ENCODE results near the gene KCNS3. TPM values are rescaled to one million over a fixed set of nuclear protein-coding genes. Genes with fewer than 3 reads are reported as not detected.

KCNS3 gene
- polyA plus RNA-seq, 1 of the 3 experiments (the other 2 are of a cell fraction), result 0.07 TPM

DNA sequence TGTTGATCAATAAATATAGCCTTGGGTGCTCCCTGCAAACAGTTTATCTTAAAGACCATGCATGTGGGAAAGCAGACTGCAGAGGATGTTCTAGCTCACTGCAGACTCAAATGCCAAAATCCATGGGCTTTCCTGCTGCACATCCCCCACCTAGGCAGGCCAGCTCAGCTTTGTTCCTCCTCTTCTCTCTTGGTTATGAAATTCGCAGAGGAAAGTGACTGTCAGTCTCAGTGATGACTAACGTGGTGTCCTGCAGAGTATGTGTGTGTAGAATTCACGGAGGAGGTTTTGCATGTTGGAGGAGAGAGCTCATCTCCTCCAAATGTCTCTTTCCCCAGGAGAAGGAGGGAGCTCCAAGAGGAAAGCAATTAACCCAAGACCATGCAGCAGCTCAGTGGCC, 21.4 kb upstream of the KCNS3 start (continued):
- TF ChIP-seq, protein P1, sequence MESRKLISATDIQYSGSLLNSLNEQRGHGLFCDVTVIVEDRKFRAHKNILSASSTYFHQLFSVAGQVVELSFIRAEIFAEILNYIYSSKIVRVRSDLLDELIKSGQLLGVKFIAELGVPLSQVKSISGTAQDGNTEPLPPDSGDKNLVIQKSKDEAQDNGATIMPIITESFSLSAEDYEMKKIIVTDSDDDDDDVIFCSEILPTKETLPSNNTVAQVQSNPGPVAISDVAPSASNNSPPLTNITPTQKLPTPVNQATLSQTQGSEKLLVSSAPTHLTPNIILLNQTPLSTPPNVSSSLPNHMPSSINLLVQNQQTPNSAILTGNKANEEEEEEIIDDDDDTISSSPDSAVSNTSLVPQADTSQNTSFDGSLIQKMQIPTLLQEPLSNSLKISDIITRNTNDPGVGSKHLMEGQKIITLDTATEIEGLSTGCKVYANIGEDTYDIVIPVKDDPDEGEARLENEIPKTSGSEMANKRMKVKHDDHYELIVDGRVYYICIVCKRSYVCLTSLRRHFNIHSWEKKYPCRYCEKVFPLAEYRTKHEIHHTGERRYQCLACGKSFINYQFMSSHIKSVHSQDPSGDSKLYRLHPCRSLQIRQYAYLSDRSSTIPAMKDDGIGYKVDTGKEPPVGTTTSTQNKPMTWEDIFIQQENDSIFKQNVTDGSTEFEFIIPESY (IDR thresholded peaks at IDR 0.05; ENCODE audit: borderline replicate concordance, low read depth), result no peak
- TF ChIP-seq EZH2phosphoT487 (IDR thresholded peaks at IDR 0.05; ENCODE audit: borderline replicate concordance, low read depth), result no peak

DNA sequence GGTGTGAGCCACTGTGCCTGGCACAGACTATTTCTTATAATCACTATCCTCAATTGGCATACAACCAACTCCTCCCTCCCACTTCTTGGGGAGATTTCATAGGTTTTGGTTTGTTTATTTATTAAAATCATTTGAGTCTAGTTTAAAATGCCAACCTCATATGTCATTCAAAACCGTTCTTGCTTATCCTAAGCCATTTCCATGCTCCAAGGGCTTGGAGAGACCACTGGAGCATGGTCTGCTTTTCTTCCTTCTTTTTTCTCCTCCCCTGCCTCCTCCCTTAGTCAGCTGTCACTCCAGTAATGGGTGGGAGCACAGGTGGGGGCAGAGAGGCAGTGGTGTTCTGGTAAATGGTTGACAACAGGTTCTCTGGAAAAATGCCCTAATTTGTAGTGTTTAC, 20.4 kb upstream of the KCNS3 start:
- Histone ChIP-seq H3K9me2 (no peaks in the 10 kb centered on the region), H3K27ac (ENCODE audit: low read depth in 2 of 2, low read length in 1 of 2) (no peak overlapping the region), H3K9ac (no peak overlapping the region), H3K4me1 (ENCODE audit: control insufficient read depth in 1 of 2, insufficient read depth in 2 of 2, low read depth in 1 of 2, low read length in 1 of 2) (no peaks in the 10 kb centered on the region), H3K9me3 (no peaks in the 10 kb centered on the region), H4K20me1 (ENCODE audit: insufficient read depth) (no peaks in the 10 kb centered on the region), H3K36me3 (replicated peaks in 1 of 2; ENCODE audit: control insufficient read depth in 1 of 2, insufficient read depth in 2 of 2, low read length in 1 of 2) (no peaks in the 10 kb centered on the region), H2AFZ (ENCODE audit: low read depth) (no peak overlapping the region), H3F3A (replicated peaks; ENCODE audit: insufficient read depth) (no peaks in the 10 kb centered on the region), H3K27me3 (ENCODE audit: insufficient read depth) (no peaks in the 10 kb centered on the region), H3K4me3 (ENCODE audit: low read depth in 2 of 2, low read length in 1 of 2) (no peak overlapping the region), H3K4me2 (no peak overlapping the region), H3K79me2 (ENCODE audit: insufficient read depth) (no peaks in the 10 kb centered on the region)
- 3% methylated on average over 1 of the region's 1 CpG for WGBS (ENCODE audit: low lambda C conversion rate)
- TF ChIP-seq JUND (IDR thresholded peaks at IDR 0.05), result no peak
- CTCF ChIA-PET, result interaction anchor here (0.7 to 2.8 kb wide), 5 partner anchors 17 to 321 kb away, joined by 3 to 17 read pairs (median 4); no protein-coding TSS in a partner anchor
- DNase-seq, result no peak
- POLR2A ChIA-PET, result no interaction called here

DNA sequence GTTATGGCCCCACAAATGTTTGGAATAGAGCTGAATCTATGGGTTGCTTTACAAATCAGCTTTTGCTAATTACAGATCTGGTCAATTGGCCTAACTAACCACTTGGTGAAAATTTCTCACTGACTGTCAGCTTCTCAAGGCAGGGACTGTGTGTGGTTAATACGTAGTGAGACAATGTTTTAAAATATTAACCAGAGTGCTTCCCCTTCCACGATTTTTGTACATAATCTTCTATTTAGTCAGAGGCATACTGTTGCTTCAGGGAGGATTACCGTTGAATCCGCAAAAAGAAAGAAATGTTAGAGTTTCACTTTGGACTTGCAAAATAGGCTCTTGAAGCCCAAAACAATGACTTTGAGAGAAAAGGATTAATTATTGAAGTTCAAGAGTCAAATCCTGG, 14.9 kb upstream of the KCNS3 start:
- Histone ChIP-seq H3K4me2 (no peak overlapping the region), H3K79me2 (ENCODE audit: insufficient read depth) (no peaks in the 10 kb centered on the region), H3K27me3 (ENCODE audit: insufficient read depth) (no peaks in the 10 kb centered on the region), H3K4me3 (ENCODE audit: low read depth in 2 of 2, low read length in 1 of 2) (no peak overlapping the region), H3K9ac (no peak overlapping the region), H3K36me3 (replicated peaks in 1 of 2; ENCODE audit: control insufficient read depth in 1 of 2, insufficient read depth in 2 of 2, low read length in 1 of 2) (no peaks in the 10 kb centered on the region), H3K9me2 (no peaks in the 10 kb centered on the region), H3F3A (replicated peaks; ENCODE audit: insufficient read depth) (no peaks in the 10 kb centered on the region), H4K20me1 (ENCODE audit: insufficient read depth) (no peaks in the 10 kb centered on the region), H3K9me3 (no peaks in the 10 kb centered on the region), H3K4me1 (ENCODE audit: control insufficient read depth in 1 of 2, insufficient read depth in 2 of 2, low read depth in 1 of 2, low read length in 1 of 2) (no peaks in the 10 kb centered on the region), H2AFZ (ENCODE audit: low read depth) (no peak overlapping the region), H3K27ac (ENCODE audit: low read depth in 2 of 2, low read length in 1 of 2) (no peak overlapping the region)
- TF ChIP-seq FOXM1 (IDR thresholded peaks at IDR 0.05; ENCODE audit: low read depth), result no peak
- TF ChIP-seq SMC3 (IDR thresholded peaks at IDR 0.05; ENCODE audit: low read depth, low read length), result no peak
- TF ChIP-seq, protein P2, sequence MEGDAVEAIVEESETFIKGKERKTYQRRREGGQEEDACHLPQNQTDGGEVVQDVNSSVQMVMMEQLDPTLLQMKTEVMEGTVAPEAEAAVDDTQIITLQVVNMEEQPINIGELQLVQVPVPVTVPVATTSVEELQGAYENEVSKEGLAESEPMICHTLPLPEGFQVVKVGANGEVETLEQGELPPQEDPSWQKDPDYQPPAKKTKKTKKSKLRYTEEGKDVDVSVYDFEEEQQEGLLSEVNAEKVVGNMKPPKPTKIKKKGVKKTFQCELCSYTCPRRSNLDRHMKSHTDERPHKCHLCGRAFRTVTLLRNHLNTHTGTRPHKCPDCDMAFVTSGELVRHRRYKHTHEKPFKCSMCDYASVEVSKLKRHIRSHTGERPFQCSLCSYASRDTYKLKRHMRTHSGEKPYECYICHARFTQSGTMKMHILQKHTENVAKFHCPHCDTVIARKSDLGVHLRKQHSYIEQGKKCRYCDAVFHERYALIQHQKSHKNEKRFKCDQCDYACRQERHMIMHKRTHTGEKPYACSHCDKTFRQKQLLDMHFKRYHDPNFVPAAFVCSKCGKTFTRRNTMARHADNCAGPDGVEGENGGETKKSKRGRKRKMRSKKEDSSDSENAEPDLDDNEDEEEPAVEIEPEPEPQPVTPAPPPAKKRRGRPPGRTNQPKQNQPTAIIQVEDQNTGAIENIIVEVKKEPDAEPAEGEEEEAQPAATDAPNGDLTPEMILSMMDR (IDR thresholded peaks at IDR 0.05), result no peak
- no peak for TF ChIP-seq GABPA (IDR thresholded peaks at IDR 0.05; ENCODE audit: low read depth)
- no peak for TF ChIP-seq MXI1 (IDR thresholded peaks at IDR 0.05; ENCODE audit: low read depth, low read length)
- no peak for TF ChIP-seq CHD2 (IDR thresholded peaks at IDR 0.05; ENCODE audit: low read length, partially characterized antibody)
- TF ChIP-seq ELF1 (IDR thresholded peaks at IDR 0.05), result no peak
- no peak for TF ChIP-seq RXRA (IDR thresholded peaks at IDR 0.05; ENCODE audit: borderline replicate concordance, low read depth)
- no peak for TF ChIP-seq TCF12 (IDR thresholded peaks at IDR 0.05)
- no peak for TF ChIP-seq NRF1 (IDR thresholded peaks at IDR 0.05; ENCODE audit: low read depth, low read length)
- TF ChIP-seq, protein P3, sequence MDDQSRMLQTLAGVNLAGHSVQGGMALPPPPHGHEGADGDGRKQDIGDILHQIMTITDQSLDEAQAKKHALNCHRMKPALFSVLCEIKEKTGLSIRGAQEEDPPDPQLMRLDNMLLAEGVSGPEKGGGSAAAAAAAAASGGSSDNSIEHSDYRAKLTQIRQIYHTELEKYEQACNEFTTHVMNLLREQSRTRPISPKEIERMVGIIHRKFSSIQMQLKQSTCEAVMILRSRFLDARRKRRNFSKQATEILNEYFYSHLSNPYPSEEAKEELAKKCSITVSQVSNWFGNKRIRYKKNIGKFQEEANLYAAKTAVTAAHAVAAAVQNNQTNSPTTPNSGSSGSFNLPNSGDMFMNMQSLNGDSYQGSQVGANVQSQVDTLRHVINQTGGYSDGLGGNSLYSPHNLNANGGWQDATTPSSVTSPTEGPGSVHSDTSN (IDR thresholded peaks at IDR 0.05), result no peak
- TF ChIP-seq YY1 (IDR thresholded peaks at IDR 0.05; ENCODE audit: low read depth), result no peak
- TF ChIP-seq, protein P4, sequence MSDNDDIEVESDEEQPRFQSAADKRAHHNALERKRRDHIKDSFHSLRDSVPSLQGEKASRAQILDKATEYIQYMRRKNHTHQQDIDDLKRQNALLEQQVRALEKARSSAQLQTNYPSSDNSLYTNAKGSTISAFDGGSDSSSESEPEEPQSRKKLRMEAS (IDR thresholded peaks at IDR 0.05; ENCODE audit: low read depth), result no peak
- no peak for TF ChIP-seq JUND (IDR thresholded peaks at IDR 0.05)
- TF ChIP-seq RCOR1 (IDR thresholded peaks at IDR 0.05; ENCODE audit: low read length), result no peak
- TF ChIP-seq NFIC (IDR thresholded peaks at IDR 0.05; ENCODE audit: borderline replicate concordance), result no peak
- TF ChIP-seq FOSL2 (IDR thresholded peaks at IDR 0.05; ENCODE audit: borderline replicate concordance, low read depth), result no peak
- no peak for TF ChIP-seq FOXJ3 (CRISPR knock-in tag; IDR thresholded peaks at IDR 0.05)
- no peak for TF ChIP-seq SIN3A (IDR thresholded peaks at IDR 0.05; ENCODE audit: borderline replicate concordance, low read depth, low read length)
- no peak for TF ChIP-seq GATA2 (CRISPR knock-in tag; IDR thresholded peaks at IDR 0.05)
- DNase-seq, result no peak
- POLR2A ChIA-PET, result no interaction called here
- CTCF ChIA-PET, result interaction anchor here (1.1 to 1.4 kb wide), 2 partner anchors 12 to 16 kb away, joined by 3 to 4 read pairs; no protein-coding TSS in a partner anchor
- WGBS (ENCODE audit: low lambda C conversion rate), result 44% methylated on average over 4 of the region's 4 CpGs
